Panc1 (cell line): ENCODE data around the gene MAP2K5.

Experiments
- POLR2AphosphoS5 ChIP-seq: IDR thresholded peaks from 2 replicates; pipeline ENCODE4 v1.6.1; 2012; ENCODE audit warnings: mild to moderate bottlenecking, low read depth, low read length, moderate library complexity
- SIN3A ChIP-seq: IDR thresholded peaks from 2 replicates; pipeline ENCODE4 v1.6.1; 2012; ENCODE audit warnings: low read depth, mild to moderate bottlenecking, low read length, moderate library complexity, borderline replicate concordance; ENCODE audit not compliant: insufficient read depth
- TF ChIP-seq, protein P1 (sequence below): fragments of 450-650 bp; IDR thresholded peaks from 2 replicates; pipeline ENCODE4 v1.5.1; 2017; ENCODE audit warnings: mild to moderate bottlenecking

DNA sequence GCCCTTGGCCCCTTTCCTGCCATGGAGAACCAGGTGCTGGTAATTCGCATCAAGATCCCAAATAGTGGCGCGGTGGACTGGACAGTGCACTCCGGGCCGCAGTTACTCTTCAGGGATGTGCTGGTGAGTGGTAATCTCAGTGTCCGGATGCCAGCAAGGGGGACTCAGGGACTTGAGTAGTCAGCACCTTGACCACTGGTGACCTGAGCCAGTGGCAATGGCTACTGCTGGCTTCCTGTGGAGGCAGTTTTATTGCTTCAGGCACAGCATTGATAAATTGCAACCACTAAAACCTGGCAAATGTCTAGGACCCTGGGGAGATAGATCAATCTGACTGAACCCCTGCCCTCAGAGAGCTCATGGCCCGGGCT is 830 bp downstream of the MAP2K5 start:
- TF ChIP-seq, protein P1, sequence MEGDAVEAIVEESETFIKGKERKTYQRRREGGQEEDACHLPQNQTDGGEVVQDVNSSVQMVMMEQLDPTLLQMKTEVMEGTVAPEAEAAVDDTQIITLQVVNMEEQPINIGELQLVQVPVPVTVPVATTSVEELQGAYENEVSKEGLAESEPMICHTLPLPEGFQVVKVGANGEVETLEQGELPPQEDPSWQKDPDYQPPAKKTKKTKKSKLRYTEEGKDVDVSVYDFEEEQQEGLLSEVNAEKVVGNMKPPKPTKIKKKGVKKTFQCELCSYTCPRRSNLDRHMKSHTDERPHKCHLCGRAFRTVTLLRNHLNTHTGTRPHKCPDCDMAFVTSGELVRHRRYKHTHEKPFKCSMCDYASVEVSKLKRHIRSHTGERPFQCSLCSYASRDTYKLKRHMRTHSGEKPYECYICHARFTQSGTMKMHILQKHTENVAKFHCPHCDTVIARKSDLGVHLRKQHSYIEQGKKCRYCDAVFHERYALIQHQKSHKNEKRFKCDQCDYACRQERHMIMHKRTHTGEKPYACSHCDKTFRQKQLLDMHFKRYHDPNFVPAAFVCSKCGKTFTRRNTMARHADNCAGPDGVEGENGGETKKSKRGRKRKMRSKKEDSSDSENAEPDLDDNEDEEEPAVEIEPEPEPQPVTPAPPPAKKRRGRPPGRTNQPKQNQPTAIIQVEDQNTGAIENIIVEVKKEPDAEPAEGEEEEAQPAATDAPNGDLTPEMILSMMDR: no peak
- TF ChIP-seq SIN3A (no peak), POLR2AphosphoS5 (no peak)
